Stimulated activated CD4-positive, alpha-beta T cell treated with anti-CD3 and anti-CD28 coated beads, Interleukin-1b, Interleukin-23, amount 100 ng/mL, for 1 hour (primary cell): Measurements from ENCODE around the gene SUDS3.

Experiments
- DNase-seq, 2 donors: peaks; one replicate each; pipeline ENCODE4 v3.0.0-alpha.2; 2020; ENCODE audit warnings: low read depth in 2 of 2

The SUDS3 gene

GRCh38 chr12:118447181-118447580 lies 70.8 kb downstream of the SUDS3 start:
- no peak for DNase-seq

DNA sequence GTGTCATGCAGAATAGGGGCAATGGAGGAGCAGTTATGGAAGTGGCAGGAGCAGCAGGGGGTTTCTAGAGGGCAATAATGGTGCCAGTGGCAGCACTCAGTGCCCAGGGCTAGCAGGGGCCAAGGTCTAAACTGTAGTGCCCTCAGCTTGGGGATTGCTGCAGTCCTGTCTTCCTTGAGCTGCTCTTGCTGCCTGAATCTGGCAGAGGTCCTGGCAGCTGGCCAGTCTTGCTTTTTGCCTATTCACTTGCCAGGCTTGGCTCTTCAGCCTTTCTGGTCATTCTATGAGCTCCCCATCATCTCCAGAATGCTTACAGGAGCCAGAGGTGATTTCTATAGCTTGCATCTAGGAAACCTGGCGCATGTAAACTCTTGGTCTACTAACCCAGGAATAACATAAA lies 72.0 kb downstream of the SUDS3 start:
- no peak for DNase-seq

DNA sequence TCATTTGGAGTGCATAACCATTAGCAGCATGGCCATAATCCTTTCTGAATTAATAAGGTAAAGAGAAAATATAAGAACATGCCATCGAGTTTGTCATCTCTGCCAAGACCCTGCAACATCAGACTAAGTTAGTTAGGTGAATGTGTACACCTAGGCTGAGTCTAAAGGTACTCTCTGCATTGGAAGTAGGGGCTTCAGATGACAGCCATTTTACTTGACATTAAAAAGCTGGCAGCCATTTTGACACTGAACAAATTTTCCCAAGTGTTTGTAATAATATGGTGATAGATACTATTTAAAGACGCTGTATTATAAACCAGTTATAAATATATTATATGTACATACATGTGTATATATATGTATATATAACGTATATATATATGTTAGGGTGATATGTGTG lies 79.0 kb downstream of the SUDS3 start:
- DNase-seq, result no peak

GRCh38 chr12:118456741-118457140 lies 80.4 kb downstream of the SUDS3 start:
- no peak for DNase-seq

DNA sequence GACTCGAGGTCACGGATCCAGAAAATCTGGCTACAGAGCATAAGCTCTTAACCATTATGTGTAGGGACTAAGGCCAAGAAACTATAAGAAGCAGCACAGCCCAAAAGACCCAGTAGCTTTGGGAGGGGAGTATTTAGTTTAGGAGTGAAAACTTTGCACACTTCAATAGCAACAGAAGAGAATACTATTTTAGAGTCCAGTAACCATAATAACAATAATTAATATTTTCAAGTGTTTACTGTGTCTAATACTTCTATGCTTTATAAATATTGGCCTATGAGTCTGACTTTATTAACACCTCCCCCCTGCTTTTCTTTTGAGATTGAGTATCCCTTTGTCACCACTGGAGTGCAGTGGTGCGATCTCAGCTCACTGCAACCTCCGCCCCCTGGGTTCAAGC lies 82.8 kb downstream of the SUDS3 start:
- DNase-seq, result no peak

GRCh38 chr12:118463677-118464076 lies 87.3 kb downstream of the SUDS3 start:
- no peak for DNase-seq

GRCh38 chr12:118465706-118466105 lies 89.4 kb downstream of the SUDS3 start:
- no peak for DNase-seq
